Nephron progenitor cell (in vitro differentiated cells): Measurements from ENCODE around the gene POLR3C.
A peak's percentile ranks its signal among the peaks of the same experiment; 100 is the strongest.

Source experiments
- DNase-seq: peaks from one replicate; pipeline ENCODE4 v3.0.0; 2021
- H3K27ac Mint-ChIP-seq: 2 replicates; pipeline ENCODE4 v1.8.0; 2021; ENCODE audit warnings: mild to moderate bottlenecking, moderate library complexity, mixed read lengths
- H3K27me3 Mint-ChIP-seq: 2 replicates; pipeline ENCODE4 v1.8.0; 2021; ENCODE audit warnings: mild to moderate bottlenecking, low read depth, mixed read lengths; ENCODE audit not compliant: poor library complexity
- H3K36me3 Mint-ChIP-seq: 2 replicates; pipeline ENCODE4 v1.8.0; 2021; ENCODE audit warnings: low read depth, mixed read lengths
- H3K4me1 Mint-ChIP-seq: 2 replicates; pipeline ENCODE4 v1.8.0; 2021; ENCODE audit warnings: mixed read lengths
- H3K4me3 Mint-ChIP-seq: 2 replicates; pipeline ENCODE4 v1.8.0; 2021; ENCODE audit warnings: mild to moderate bottlenecking, moderate library complexity, mixed read lengths
- H3K9me3 Mint-ChIP-seq: 2 replicates; pipeline ENCODE4 v1.8.0; 2021; ENCODE audit warnings: mild to moderate bottlenecking, moderate library complexity, mixed read lengths
- CTCF ChIP-seq: fragments of 200-600 bp; sonication (generic); IDR thresholded peaks from 2 replicates; pipeline ENCODE4 v1.5.0; 2021; ENCODE audit warnings: antibody characterized with exemption

Gene POLR3C

GRCh38 chr1:145823565-145824498 is at the start of gene POLR3C, which contains the start of gene RNF115:
Gene POLR3C (plus strand): TSS chr1:145824200. CDS start chr1:145825777, 1,577 bp downstream.
Gene RNF115 (minus strand): TSS chr1:145824095. CDS start chr1:145823873, 222 bp downstream.
- H3K9me3 Mint-ChIP-seq, result peaks cover 4% of the 10 kb centered on the region
- H3K4me3 Mint-ChIP-seq, result peak within 1 kb of the TSS; percentile 96
- TF ChIP-seq CTCF, result no peak
- DNase-seq, result peak; percentile 89
- H3K4me1 Mint-ChIP-seq, result peaks cover 24% of the 10 kb centered on the region
- peak within 1 kb of the TSS; percentile 99 for H3K27ac Mint-ChIP-seq
- H3K27me3 Mint-ChIP-seq, result no peaks in the 10 kb centered on the region
- H3K36me3 Mint-ChIP-seq, result peaks cover 35% of the 10 kb centered on the region

- Mint-ChIP-seq H3K9me3 (no peaks in the 10 kb centered on the region), H3K4me1 (peaks cover 5% of the 10 kb centered on the region), H3K36me3 (peaks cover 40% of the 10 kb centered on the region), H3K27ac (no peak overlapping the region), H3K27me3 (no peaks in the 10 kb centered on the region), H3K4me3 (no peak overlapping the region)
- no peak for TF ChIP-seq CTCF
- DNase-seq, result no peak
These were observed 46.4 kb upstream of the POLR3C start for GRCh38 chr1:145777357-145778145.

GRCh38 chr1:145778146-145778540 is 45.9 kb upstream of the POLR3C start:
- Mint-ChIP-seq H3K4me3 (no peak overlapping the region), H3K4me1 (peaks cover 5% of the 10 kb centered on the region), H3K27ac (no peak overlapping the region), H3K27me3 (no peaks in the 10 kb centered on the region), H3K9me3 (no peaks in the 10 kb centered on the region), H3K36me3 (peaks cover 36% of the 10 kb centered on the region)
- DNase-seq, result no peak
- no peak for TF ChIP-seq CTCF

- Mint-ChIP-seq H3K27me3 (no peaks in the 10 kb centered on the region), H3K36me3 (peaks cover 19% of the 10 kb centered on the region), H3K4me3 (no peak overlapping the region), H3K9me3 (no peaks in the 10 kb centered on the region), H3K27ac (peak overlapping the region; percentile 16), H3K4me1 (peaks cover 10% of the 10 kb centered on the region)
- no peak for TF ChIP-seq CTCF
- no peak for DNase-seq
These were observed 41.5 kb upstream of the POLR3C start for GRCh38 chr1:145782272-145783099.

- no peak for DNase-seq
- Mint-ChIP-seq H3K9me3 (no peaks in the 10 kb centered on the region), H3K36me3 (peaks cover 33% of the 10 kb centered on the region), H3K4me1 (peaks cover 10% of the 10 kb centered on the region), H3K27me3 (no peaks in the 10 kb centered on the region), H3K27ac (no peak overlapping the region), H3K4me3 (no peak overlapping the region)
- no peak for TF ChIP-seq CTCF
These were observed 39.6 kb upstream of the POLR3C start for GRCh38 chr1:145784409-145784808.
